HG02759 (cell line): ENCODE measurements around the gene CAMTA1.

Source experiments
- ATAC-seq: cut with Tn5 transposase; IDR thresholded peaks from one replicate; pipeline ENCODE4 v1.9.1; 2021; ENCODE audit warnings: mild to moderate bottlenecking, moderate library complexity; ENCODE audit not compliant: unreplicated experiment

The CAMTA1 gene

GRCh38 chr1:6923012-6923411 lies 137.8 kb downstream of the CAMTA1 start:
- ATAC-seq, result no peak

- ATAC-seq, result no peak
Observed at GRCh38 chr1:6923416-6923815, 138.2 kb downstream of the CAMTA1 start.

GRCh38 chr1:6923955-6924881 lies 139.0 kb downstream of the CAMTA1 start:
- no peak for ATAC-seq

- no peak for ATAC-seq
Observed at GRCh38 chr1:6924891-6925290, 139.6 kb downstream of the CAMTA1 start.

- no peak for ATAC-seq
Observed at GRCh38 chr1:6927626-6928025, 142.4 kb downstream of the CAMTA1 start.

GRCh38 chr1:6928106-6928885 lies 143.0 kb downstream of the CAMTA1 start:
- ATAC-seq, result no peak

- ATAC-seq, result no peak
Observed at GRCh38 chr1:6930732-6931300, 145.6 kb downstream of the CAMTA1 start.

GRCh38 chr1:6935361-6935883 lies 150.2 kb downstream of the CAMTA1 start:
- no peak for ATAC-seq

- no peak for ATAC-seq
Observed at GRCh38 chr1:6935911-6936690, 150.8 kb downstream of the CAMTA1 start.

GRCh38 chr1:6937048-6937447 lies 151.8 kb downstream of the CAMTA1 start:
- ATAC-seq, result no peak

GRCh38 chr1:6939363-6939762 lies 154.1 kb downstream of the CAMTA1 start:
- ATAC-seq, result no peak

- no peak for ATAC-seq
Observed at GRCh38 chr1:6941786-6942185, 156.5 kb downstream of the CAMTA1 start.

GRCh38 chr1:6942990-6943389 lies 157.7 kb downstream of the CAMTA1 start:
- ATAC-seq, result no peak

GRCh38 chr1:6944434-6944833 lies 159.2 kb downstream of the CAMTA1 start:
- no peak for ATAC-seq

- ATAC-seq, result no peak
Observed at GRCh38 chr1:6947952-6948351, 162.7 kb downstream of the CAMTA1 start.

- no peak for ATAC-seq
Observed at GRCh38 chr1:6948416-6948815, 163.2 kb downstream of the CAMTA1 start.

GRCh38 chr1:6948861-6949260 lies 163.6 kb downstream of the CAMTA1 start:
- ATAC-seq, result no peak

- no peak for ATAC-seq
Observed at GRCh38 chr1:6950001-6950765, 164.9 kb downstream of the CAMTA1 start.

- ATAC-seq, result no peak
Observed at GRCh38 chr1:6951536-6951935, 166.3 kb downstream of the CAMTA1 start.

GRCh38 chr1:6953216-6953615 lies 168.0 kb downstream of the CAMTA1 start:
- ATAC-seq, result no peak
